Raji (cell line): ENCODE data around the gene ZBED4.
A peak's percentile ranks its signal among the peaks of the same experiment; 100 is the strongest.

Experiments used
- POLR2A ChIP-seq: IDR thresholded peaks from 2 replicates; pipeline ENCODE4 v1.6.1; 2011; ENCODE audit warnings: low read depth, low read length, control low read depth; ENCODE audit not compliant: insufficient read depth

ZBED4 gene

GRCh38 chr22:49923445-49923844 lies 69.8 kb downstream of the ZBED4 start:
- TF ChIP-seq POLR2A: no peak

GRCh38 chr22:49924113-49924833 lies 70.6 kb downstream of the ZBED4 start:
- TF ChIP-seq POLR2A: no peak

GRCh38 chr22:49925525-49926128 lies 72.0 kb downstream of the ZBED4 start:
- TF ChIP-seq POLR2A: no peak

GRCh38 chr22:49926916-49927315 lies 73.3 kb downstream of the ZBED4 start:
- no peak for TF ChIP-seq POLR2A

- no peak for TF ChIP-seq POLR2A
Measured at GRCh38 chr22:49927483-49928184, 74.0 kb downstream of the ZBED4 start.

- no peak for TF ChIP-seq POLR2A
Measured at GRCh38 chr22:49928185-49928495, 74.5 kb downstream of the ZBED4 start.

GRCh38 chr22:49928555-49929210 lies 75.0 kb downstream of the ZBED4 start:
- TF ChIP-seq POLR2A: no peak

- no peak for TF ChIP-seq POLR2A
Measured at GRCh38 chr22:49929211-49929979, 75.8 kb downstream of the ZBED4 start.

- TF ChIP-seq POLR2A: no peak
Measured at GRCh38 chr22:49929994-49930575, 76.4 kb downstream of the ZBED4 start.

- peak; percentile 46 for TF ChIP-seq POLR2A
Measured at GRCh38 chr22:49930596-49931412, 77.2 kb downstream of the ZBED4 start.

GRCh38 chr22:49933236-49934159 lies 79.9 kb downstream of the ZBED4 start:
- TF ChIP-seq POLR2A: no peak

- TF ChIP-seq POLR2A: no peak
Measured at GRCh38 chr22:49934160-49934890, 80.7 kb downstream of the ZBED4 start.
